HEK293T (cell line): ENCODE measurements around the gene F13B.

ENCODE experiments used
- FOXA1 ChIP-seq: fragments of 450-650 bp; IDR thresholded peaks from 2 replicates; pipeline ENCODE4 v1.6.1; 2016; ENCODE audit warnings: mild to moderate bottlenecking
- TARDBP ChIP-seq: fragments of 450-650 bp; IDR thresholded peaks from 2 replicates; pipeline ENCODE4 v1.6.1; 2016

DNA sequence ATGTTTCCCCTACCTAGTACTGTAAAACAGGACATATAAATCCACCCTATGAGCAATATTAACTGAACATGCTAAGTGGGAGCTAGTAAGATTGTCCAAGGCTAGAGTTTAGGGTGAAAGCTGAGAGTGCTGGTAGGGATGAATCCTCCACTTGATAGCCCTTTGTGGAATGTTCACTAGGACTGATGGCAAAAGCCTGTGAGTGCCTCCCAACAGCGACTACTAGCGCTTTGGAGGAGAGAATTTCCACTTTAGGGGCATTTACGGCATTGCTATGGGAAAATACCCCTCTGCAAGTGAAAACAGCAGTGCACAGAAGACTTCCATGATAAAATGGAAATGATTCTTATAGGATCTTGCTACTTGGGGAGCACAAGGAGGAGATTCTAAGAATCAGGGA, 53.8 kb downstream of the F13B start:
- TF ChIP-seq FOXA1 (no peak), TARDBP (no peak)
